BJ (cell line): ENCODE data around the gene MPZ. TPM values are rescaled to one million over a fixed set of nuclear protein-coding genes. Genes with fewer than 3 reads are reported as not detected.

Experiments used
- CTCF ChIA-PET: fragments of 350-600 bp; formaldehyde crosslinking; extraction: SDS; loops from one replicate; lab custom pipeline; 2021; ENCODE audit warnings: antibody characterized with exemption, inconsistent platforms; lab: Yijun Ruan, JAX
- POLR2A ChIA-PET: fragments of 300-600 bp; sonication (Branson Sonifier 250); formaldehyde crosslinking; extraction: SDS; loops from one replicate; lab custom pipeline; 2021; ENCODE audit warnings: antibody characterized with exemption; lab: Charles Lee
- DNase-seq: peaks from one replicate; pipeline ENCODE4 v3.0.0-alpha.2; 2011; ENCODE audit warnings: low read depth
- H3K27me3 ChIP-seq: 2 replicates; pipeline ENCODE4 v1.6.0; 2011; ENCODE audit warnings: low read length; ENCODE audit not compliant: control insufficient read depth, insufficient read depth
- H3K36me3 ChIP-seq: 2 replicates; pipeline ENCODE4 v1.5.1; 2011; ENCODE audit warnings: low read length; ENCODE audit not compliant: control insufficient read depth, insufficient read depth
- H3K4me3 ChIP-seq: 2 replicates; pipeline ENCODE4 v1.5.1; 2011; ENCODE audit warnings: low read depth, mild to moderate bottlenecking, control low read depth, low read length
- polyA plus RNA-seq: library from polyadenylated mRNA; depleted of rRNA; stranded (reverse); fragments of >200 nt; gene quantifications from 2 replicates; pipeline ENCODE4 v1.2.3, GENCODE V29; 2011
- TF ChIP-seq, protein P1 (sequence below): IDR thresholded peaks from 2 replicates; pipeline ENCODE4 v1.5.1; 2011; ENCODE audit warnings: low read depth, mild to moderate bottlenecking, control low read depth, inconsistent platforms, low read length, moderate library complexity; ENCODE audit not compliant: insufficient read depth

The MPZ gene
- polyA plus RNA-seq, 1 experiment = 0.69 TPM

DNA sequence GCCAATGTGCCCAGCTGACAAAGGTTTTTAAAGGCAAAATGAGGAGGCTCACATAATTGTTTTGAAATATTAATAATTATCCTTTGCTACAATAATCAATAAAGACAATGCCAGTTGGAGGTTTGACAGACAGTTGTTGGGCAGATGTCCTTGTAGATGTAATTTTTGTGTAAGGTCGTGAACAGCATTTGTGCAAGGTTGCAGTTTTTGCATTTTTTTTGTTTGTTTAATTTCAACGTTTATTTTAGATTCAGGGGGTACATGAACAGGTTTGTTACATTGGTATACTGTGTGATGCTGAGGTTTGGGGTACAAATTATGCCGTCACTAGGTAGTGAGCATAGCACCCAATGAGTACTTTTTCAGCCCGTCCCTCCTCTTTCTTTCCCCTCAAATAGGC is 9.3 kb downstream of the MPZ start:
- DNase-seq = no peak
- CTCF ChIA-PET = interaction anchor here (1.1 kb wide), 1 partner anchor 9 kb away, joined by 7 read pairs; no protein-coding TSS in a partner anchor
- Histone ChIP-seq H3K4me3 (no peak overlapping the region), H3K27me3 (no peaks in the 10 kb centered on the region), H3K36me3 (no peaks in the 10 kb centered on the region)
- TF ChIP-seq, protein P1, sequence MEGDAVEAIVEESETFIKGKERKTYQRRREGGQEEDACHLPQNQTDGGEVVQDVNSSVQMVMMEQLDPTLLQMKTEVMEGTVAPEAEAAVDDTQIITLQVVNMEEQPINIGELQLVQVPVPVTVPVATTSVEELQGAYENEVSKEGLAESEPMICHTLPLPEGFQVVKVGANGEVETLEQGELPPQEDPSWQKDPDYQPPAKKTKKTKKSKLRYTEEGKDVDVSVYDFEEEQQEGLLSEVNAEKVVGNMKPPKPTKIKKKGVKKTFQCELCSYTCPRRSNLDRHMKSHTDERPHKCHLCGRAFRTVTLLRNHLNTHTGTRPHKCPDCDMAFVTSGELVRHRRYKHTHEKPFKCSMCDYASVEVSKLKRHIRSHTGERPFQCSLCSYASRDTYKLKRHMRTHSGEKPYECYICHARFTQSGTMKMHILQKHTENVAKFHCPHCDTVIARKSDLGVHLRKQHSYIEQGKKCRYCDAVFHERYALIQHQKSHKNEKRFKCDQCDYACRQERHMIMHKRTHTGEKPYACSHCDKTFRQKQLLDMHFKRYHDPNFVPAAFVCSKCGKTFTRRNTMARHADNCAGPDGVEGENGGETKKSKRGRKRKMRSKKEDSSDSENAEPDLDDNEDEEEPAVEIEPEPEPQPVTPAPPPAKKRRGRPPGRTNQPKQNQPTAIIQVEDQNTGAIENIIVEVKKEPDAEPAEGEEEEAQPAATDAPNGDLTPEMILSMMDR = no peak
- POLR2A ChIA-PET = no interaction called here

DNA sequence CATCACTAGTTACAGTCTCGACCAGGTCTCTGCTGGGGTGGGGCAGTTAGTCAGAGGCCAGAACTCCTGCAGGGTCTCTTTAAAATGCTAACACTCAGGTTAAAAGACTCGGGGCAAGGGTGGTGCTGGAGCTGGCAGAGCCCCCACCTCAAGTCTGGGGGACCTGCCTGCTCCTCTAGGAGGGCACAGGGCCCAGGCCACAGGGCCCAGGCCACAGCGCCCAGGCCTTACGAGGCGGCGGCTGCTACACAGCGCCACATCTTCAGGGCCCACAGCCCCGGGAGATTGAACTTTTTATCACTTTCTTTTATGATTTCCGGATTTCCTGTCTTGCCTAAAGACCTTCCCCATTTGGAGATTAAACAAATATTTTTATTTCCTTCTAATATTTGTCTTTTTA is 10.4 kb downstream of the MPZ start:
- ChIA-PET POLR2A (no interaction called here), CTCF (no interaction called here)
- Histone ChIP-seq H3K4me3 (no peak overlapping the region), H3K27me3 (no peaks in the 10 kb centered on the region), H3K36me3 (no peaks in the 10 kb centered on the region)
- no peak for DNase-seq
- TF ChIP-seq, protein P1 = no peak

DNA sequence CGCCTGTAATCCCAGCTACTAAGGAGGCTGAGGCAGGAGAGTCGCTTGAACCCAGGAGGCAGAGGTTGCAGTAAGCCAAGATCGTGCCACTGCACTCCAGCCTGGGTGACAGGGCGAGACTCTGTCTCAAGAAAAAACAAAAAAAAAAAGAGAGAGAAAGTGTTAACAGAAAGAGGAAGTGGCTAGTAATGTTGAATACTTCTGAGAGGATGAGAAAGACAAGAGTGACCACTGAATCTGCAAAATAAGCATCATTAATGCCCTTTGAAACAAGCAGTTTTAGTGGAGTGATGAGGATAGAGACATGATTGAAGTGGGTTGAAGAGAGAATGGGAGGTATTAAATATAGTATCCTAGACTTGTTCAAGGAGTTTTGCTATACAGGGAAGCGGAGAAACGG is 11.7 kb downstream of the MPZ start:
- H3K27me3 ChIP-seq = no peaks in the 10 kb centered on the region
- ChIA-PET POLR2A (no interaction called here), CTCF (no interaction called here)
- H3K36me3 ChIP-seq = no peaks in the 10 kb centered on the region
- H3K4me3 ChIP-seq = no peak overlapping the region
- TF ChIP-seq, protein P1 = no peak
- no peak for DNase-seq

DNA sequence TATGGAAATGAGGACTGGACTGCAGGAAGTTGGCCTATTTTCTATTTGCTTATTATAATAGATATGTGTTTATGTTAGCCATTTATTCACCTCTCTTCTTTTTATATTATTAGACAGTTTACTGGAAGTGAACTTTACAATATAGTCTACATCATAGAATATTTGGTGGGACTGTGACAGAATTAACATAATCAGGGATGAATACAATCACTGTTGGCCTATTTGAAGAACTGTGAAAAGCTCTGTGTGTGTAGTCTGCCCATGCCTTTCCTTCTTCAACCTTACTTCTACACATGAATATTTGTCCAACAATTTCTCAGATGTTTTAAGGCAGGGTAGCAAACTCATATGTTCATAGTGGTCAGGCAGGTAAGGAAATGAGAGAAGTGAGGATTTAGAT is 12.4 kb downstream of the MPZ start:
- CTCF ChIA-PET = no interaction called here
- Histone ChIP-seq H3K36me3 (no peaks in the 10 kb centered on the region), H3K27me3 (no peaks in the 10 kb centered on the region), H3K4me3 (no peak overlapping the region)
- POLR2A ChIA-PET = no interaction called here
- TF ChIP-seq, protein P1 = no peak
- DNase-seq = no peak

DNA sequence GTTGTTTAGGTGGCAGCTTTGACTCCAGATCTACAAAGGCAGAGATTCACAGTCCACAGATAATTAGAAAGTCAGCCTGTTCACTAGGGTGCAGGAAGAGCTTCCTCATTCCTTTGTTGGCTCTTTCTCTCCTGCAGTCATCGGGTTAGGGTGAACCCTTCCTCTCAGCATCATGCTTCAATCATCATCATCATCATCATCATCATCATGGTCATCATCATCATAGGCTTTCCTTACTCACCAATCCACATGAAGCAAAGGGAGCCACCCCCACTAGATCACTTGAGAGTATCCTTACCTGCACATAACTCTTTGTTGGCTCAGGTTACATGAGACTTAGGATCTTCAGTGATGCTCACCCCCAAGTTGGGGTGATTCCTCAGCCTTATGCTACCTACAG is 19.0 kb downstream of the MPZ start:
- POLR2A ChIA-PET = no interaction called here
- CTCF ChIA-PET = interaction anchor here (0.6 to 7.2 kb wide), 20 partner anchors 8 to 296 kb away, joined by 3 to 106 read pairs (median 4); partner anchors contain the start of genes FCER1G, NR1I3, SDHC and TOMM40L
- DNase-seq = no peak

More for the DNA sequence above, 19.0 kb downstream of the MPZ start:
- TF ChIP-seq, protein P1 = no peak
- peaks cover 2% of the 10 kb centered on the region; the same call in 1 of the 2 replicates for H3K27me3 ChIP-seq
- no peaks in the 10 kb centered on the region for H3K36me3 ChIP-seq
- no peak overlapping the region for H3K4me3 ChIP-seq
